H9 (cell line): ENCODE data around the gene CCDC63. TPM values are rescaled to one million over a fixed set of nuclear protein-coding genes. Genes with fewer than 3 reads are reported as not detected.

Source experiments
- DNase-seq: peaks from one replicate; pipeline ENCODE4 v3.0.0-alpha.2; 2017
- H2AFZ ChIP-seq: one replicate; pipeline ENCODE4 v1.6.1; 2013; ENCODE audit warnings: mild to moderate bottlenecking, low read length, control low read depth, moderate library complexity
- H2AK5ac ChIP-seq: 2 replicates; pipeline ENCODE4 v1.6.1; 2013; ENCODE audit warnings: low read length, control low read depth, mixed read lengths; ENCODE audit not compliant: insufficient read length
- H2BK120ac ChIP-seq: one replicate; pipeline ENCODE4 v1.6.1; 2013; ENCODE audit warnings: low read depth, mild to moderate bottlenecking, low read length, control low read depth, inconsistent platforms; ENCODE audit not compliant: poor library complexity, severe bottlenecking
- H2BK12ac ChIP-seq: 2 replicates; pipeline ENCODE4 v1.6.1; 2013; ENCODE audit warnings: low read length, control low read depth, mixed read lengths, low read depth; ENCODE audit not compliant: insufficient read length
- H2BK15ac ChIP-seq: 2 replicates; pipeline ENCODE4 v1.6.1; 2013; ENCODE audit warnings: low read depth, low read length, control low read depth
- H2BK20ac ChIP-seq: one replicate; pipeline ENCODE4 v1.6.1; 2013; ENCODE audit warnings: low read depth, mild to moderate bottlenecking, low read length, control low read depth, inconsistent platforms; ENCODE audit not compliant: poor library complexity, severe bottlenecking
- H2BK5ac ChIP-seq: 2 replicates; pipeline ENCODE4 v1.6.1; 2013; ENCODE audit warnings: low read length, control low read depth, mixed read lengths; ENCODE audit not compliant: insufficient read length
- H3K14ac ChIP-seq: 2 replicates; pipeline ENCODE4 v1.6.1; 2013; ENCODE audit warnings: low read length, control low read depth; ENCODE audit not compliant: insufficient read depth
- H3K18ac ChIP-seq: 2 replicates; pipeline ENCODE4 v1.6.1; 2013; ENCODE audit warnings: low read depth, mild to moderate bottlenecking, mixed read lengths, low read length, control low read depth; ENCODE audit not compliant: insufficient read length
- H3K23ac ChIP-seq: 2 replicates; pipeline ENCODE4 v1.6.1; 2013; ENCODE audit warnings: low read length, control low read depth, mixed read lengths, low read depth; ENCODE audit not compliant: insufficient read length
- H3K23me2 ChIP-seq: 2 replicates; pipeline ENCODE4 v1.6.1; 2013; ENCODE audit warnings: low read depth, mild to moderate bottlenecking, mixed read lengths, low read length, control low read depth; ENCODE audit not compliant: insufficient read length, poor library complexity, severe bottlenecking
- H3K27ac ChIP-seq: 2 replicates; pipeline ENCODE4 v1.5.1; 2013; ENCODE audit warnings: low read length, control low read depth, mixed read lengths, low read depth; ENCODE audit not compliant: insufficient read length
- H3K27me3 ChIP-seq: 2 replicates; pipeline ENCODE4 v1.6.1; 2013; ENCODE audit warnings: low read length, control low read depth, inconsistent platforms; ENCODE audit not compliant: insufficient read depth
- H3K4ac ChIP-seq: 2 replicates; pipeline ENCODE4 v1.6.1; 2013; ENCODE audit warnings: low read depth, mild to moderate bottlenecking, control low read depth, inconsistent platforms, low read length, moderate library complexity
- H3K4me1 ChIP-seq: 2 replicates; pipeline ENCODE4 v1.6.1; 2013; ENCODE audit warnings: low read length, control low read depth, inconsistent platforms; ENCODE audit not compliant: insufficient read depth
- H3K4me2 ChIP-seq: 2 replicates; pipeline ENCODE4 v1.6.1; 2013; ENCODE audit warnings: low read length, control low read depth, mixed read lengths; ENCODE audit not compliant: insufficient read length, insufficient read depth
- H3K56ac ChIP-seq: 2 replicates; pipeline ENCODE4 v1.6.1; 2013; ENCODE audit warnings: low read depth, mild to moderate bottlenecking, mixed read lengths, low read length, control low read depth; ENCODE audit not compliant: insufficient read length
- H3K79me1 ChIP-seq: 2 replicates; pipeline ENCODE4 v1.6.1; 2013; ENCODE audit warnings: low read depth, mild to moderate bottlenecking, moderate library complexity, low read length, control low read depth, inconsistent platforms; ENCODE audit not compliant: insufficient read depth, poor library complexity, severe bottlenecking
- H3K79me2 ChIP-seq: 2 replicates; pipeline ENCODE4 v1.6.1; 2013; ENCODE audit warnings: low read length, control low read depth, inconsistent platforms; ENCODE audit not compliant: insufficient read depth
- H3K9ac ChIP-seq: 2 replicates; pipeline ENCODE4 v1.6.1; 2013; ENCODE audit warnings: low read length, control low read depth, mixed read lengths; ENCODE audit not compliant: insufficient read length; ENCODE audit errors: extremely low read depth
- H3K9me3 ChIP-seq: one replicate; pipeline ENCODE4 v1.6.1; 2013; ENCODE audit warnings: low read depth, low read length, inconsistent platforms; ENCODE audit not compliant: control insufficient read depth
- H3T11ph ChIP-seq: one replicate; pipeline ENCODE4 v1.6.1; 2013; ENCODE audit warnings: mild to moderate bottlenecking, low read length, control low read depth, inconsistent platforms
- H4K20me1 ChIP-seq: one replicate; pipeline ENCODE4 v1.6.1; 2013; ENCODE audit not compliant: control insufficient read depth, insufficient read length, insufficient read depth
- H4K5ac ChIP-seq: 2 replicates; pipeline ENCODE4 v1.6.1; 2013; ENCODE audit warnings: low read depth, mild to moderate bottlenecking, mixed read lengths, low read length, control low read depth; ENCODE audit not compliant: insufficient read length
- H4K8ac ChIP-seq: replicated peaks from 2 replicates; pipeline ENCODE4 v1.6.1; 2013; ENCODE audit warnings: low read length, control low read depth, mixed read lengths, low read depth; ENCODE audit not compliant: insufficient read length
- H4K91ac ChIP-seq: 2 replicates; pipeline ENCODE4 v1.6.1; 2013; ENCODE audit warnings: low read depth, mild to moderate bottlenecking, moderate library complexity, mixed read lengths, low read length, control low read depth; ENCODE audit not compliant: insufficient read length
- H3K27ac Mint-ChIP-seq, 3 experiments: 2 replicates in 2 of 3; 3 replicates in 1 of 3; pipeline ENCODE4 v1.8.0; 2020 to 2021; ENCODE audit warnings: mixed read lengths in 3 of 3, mild to moderate bottlenecking in 1 of 3, moderate library complexity in 1 of 3
- H3K27me3 Mint-ChIP-seq: 2 replicates; pipeline ENCODE4 v1.8.0; 2021; ENCODE audit warnings: low read depth, mild to moderate bottlenecking, moderate library complexity, mixed read lengths
- H3K36me3 Mint-ChIP-seq, 3 experiments: 2 replicates in 2 of 3; 3 replicates in 1 of 3; pipeline ENCODE4 v1.8.0; 2020 to 2021; ENCODE audit warnings: low read depth in 3 of 3, mixed read lengths in 3 of 3; ENCODE audit not compliant: insufficient read depth in 1 of 3
- H3K4me1 Mint-ChIP-seq, 2 experiments: 2 replicates each; pipeline ENCODE4 v1.8.0; 2020; ENCODE audit warnings: mixed read lengths in 2 of 2
- H3K4me3 Mint-ChIP-seq, 2 experiments: 2 replicates in 1 of 2; 3 replicates in 1 of 2; pipeline ENCODE4 v1.8.0; 2020 to 2021; ENCODE audit warnings: mild to moderate bottlenecking in 2 of 2, mixed read lengths in 2 of 2, moderate library complexity in 1 of 2
- H3K9me3 Mint-ChIP-seq, 2 experiments: 2 replicates in 1 of 2; 3 replicates in 1 of 2; pipeline ENCODE4 v1.8.0; 2020; ENCODE audit warnings: mild to moderate bottlenecking in 2 of 2, mixed read lengths in 2 of 2, moderate library complexity in 1 of 2
- WGBS: extraction: QIAGEN DNeasy Blood & Tissue Kit; methylation state at CpG from one replicate; pipeline ENCODE4 v1.1.7; 2013; ENCODE audit warnings: missing lambda C conversion rate, low lambda C conversion rate, mixed read lengths; ENCODE audit not compliant: insufficient read length; ENCODE audit errors: extremely low coverage; 5-methylcytosine and 5-hydroxymethylcytosine counted together
- total RNA-seq: library from RNA; stranded (reverse); gene quantifications from 2 replicates; pipeline ENCODE4 v1.2.1, GENCODE V29; 2021
- TF ChIP-seq, protein P1 (sequence below): fragments of 200-600 bp; sonication (generic); conservative IDR thresholded peaks from 3 replicates; pipeline ENCODE4 v1.8.0; 2021; ENCODE audit warnings: antibody characterized with exemption, mild to moderate bottlenecking

The CCDC63 gene
- total RNA-seq, 1 experiment from 2014 or later = 0.77 TPM

DNA sequence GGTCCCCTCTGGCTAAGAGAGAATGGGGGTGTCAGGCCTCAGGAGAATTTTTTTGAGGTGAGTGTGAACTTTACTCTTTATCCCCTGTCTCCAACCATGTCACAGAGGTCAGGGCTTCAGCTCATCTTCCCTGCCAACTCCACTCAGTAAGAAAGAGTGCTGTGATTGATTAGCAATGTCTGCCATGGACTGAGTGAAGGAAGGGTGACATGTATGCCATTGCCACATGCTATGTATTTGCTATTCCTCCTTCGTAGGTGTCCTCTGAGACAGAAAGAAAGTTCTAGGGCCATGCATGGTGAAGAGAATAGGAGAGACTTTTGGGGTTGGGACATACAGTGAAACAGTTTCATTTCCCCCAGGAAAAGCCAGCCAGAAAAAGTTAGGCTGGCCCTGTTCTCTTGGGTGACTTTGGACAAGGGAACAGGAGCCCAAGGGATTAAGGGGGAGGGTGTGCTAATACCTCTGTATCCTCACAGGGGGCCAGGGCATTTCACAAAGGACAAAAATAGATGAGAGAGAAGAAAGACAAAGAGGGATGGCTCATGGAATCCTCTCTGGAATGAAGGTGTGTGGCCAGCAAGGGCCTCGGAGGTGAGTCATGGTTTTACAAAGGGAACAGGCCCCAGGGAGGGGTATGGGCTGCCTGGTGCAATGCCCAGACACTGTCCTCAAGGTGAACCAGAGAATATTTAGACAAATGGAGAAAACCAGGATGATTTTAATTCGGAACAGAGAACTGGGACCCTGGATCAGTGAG, 87.5 kb downstream of the CCDC63 start:
- WGBS = no CpG with 5 or more reads among the region's 3 CpGs
- Histone ChIP-seq H4K8ac (no peak overlapping the region), H2BK120ac (no peak overlapping the region), H3K23me2 (peaks cover 4% of the 10 kb centered on the region), H3K79me1 (no peaks in the 10 kb centered on the region), H2AK5ac (no peak overlapping the region), H2BK12ac (no peak overlapping the region), H3K4me2 (no peak overlapping the region), H2BK20ac (no peak overlapping the region), H3K18ac (peak overlapping the region; percentile 6), H3K14ac (peak overlapping the region; percentile 8; the same call in 1 of the 2 replicates), H2BK15ac (no peak overlapping the region), H3K79me2 (no peaks in the 10 kb centered on the region; the same call in 1 of the 2 replicates), H3T11ph (no peak overlapping the region), H4K91ac (no peak overlapping the region), H4K20me1 (no peaks in the 10 kb centered on the region), H3K9ac (no peak overlapping the region), H3K4ac (no peak overlapping the region), H3K56ac (no peak overlapping the region), H3K27ac (no peak overlapping the region), H3K27me3 (no peaks in the 10 kb centered on the region), H2BK5ac (no peak overlapping the region), H4K5ac (no peak overlapping the region), H2AFZ (no peak overlapping the region), H3K23ac (no peak overlapping the region), H3K4me1 (peaks cover 7% of the 10 kb centered on the region; the same call in 1 of the 2 replicates), H3K9me3 (no peaks in the 10 kb centered on the region)
- peaks cover 0 to 7% (median 0%) of the 10 kb centered on the region in 3 experiments; a peak in 4 of 7 replicates for H3K36me3 Mint-ChIP-seq
- DNase-seq = peak; percentile 82
- peak overlapping the region; percentile 78 to 97 (median 95); a peak in 5 of 7 replicates for H3K27ac Mint-ChIP-seq
- peak overlapping the region; percentile 37 to 51 for H3K4me3 Mint-ChIP-seq
- 0 out of 5 replicates have a peak, but pooled peaks cover 0 to 4% of the 10 kb centered on the region in 2 experiments for H3K9me3 Mint-ChIP-seq
- peaks cover 53 to 64% of the 10 kb centered on the region in 2 experiments for H3K4me1 Mint-ChIP-seq
- TF ChIP-seq, protein P1, sequence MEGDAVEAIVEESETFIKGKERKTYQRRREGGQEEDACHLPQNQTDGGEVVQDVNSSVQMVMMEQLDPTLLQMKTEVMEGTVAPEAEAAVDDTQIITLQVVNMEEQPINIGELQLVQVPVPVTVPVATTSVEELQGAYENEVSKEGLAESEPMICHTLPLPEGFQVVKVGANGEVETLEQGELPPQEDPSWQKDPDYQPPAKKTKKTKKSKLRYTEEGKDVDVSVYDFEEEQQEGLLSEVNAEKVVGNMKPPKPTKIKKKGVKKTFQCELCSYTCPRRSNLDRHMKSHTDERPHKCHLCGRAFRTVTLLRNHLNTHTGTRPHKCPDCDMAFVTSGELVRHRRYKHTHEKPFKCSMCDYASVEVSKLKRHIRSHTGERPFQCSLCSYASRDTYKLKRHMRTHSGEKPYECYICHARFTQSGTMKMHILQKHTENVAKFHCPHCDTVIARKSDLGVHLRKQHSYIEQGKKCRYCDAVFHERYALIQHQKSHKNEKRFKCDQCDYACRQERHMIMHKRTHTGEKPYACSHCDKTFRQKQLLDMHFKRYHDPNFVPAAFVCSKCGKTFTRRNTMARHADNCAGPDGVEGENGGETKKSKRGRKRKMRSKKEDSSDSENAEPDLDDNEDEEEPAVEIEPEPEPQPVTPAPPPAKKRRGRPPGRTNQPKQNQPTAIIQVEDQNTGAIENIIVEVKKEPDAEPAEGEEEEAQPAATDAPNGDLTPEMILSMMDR = no peak
- no peaks in the 10 kb centered on the region for H3K27me3 Mint-ChIP-seq
